ENCODE data around the gene SPON2. TPM values are rescaled to one million over a fixed set of nuclear protein-coding genes. Genes with fewer than 3 reads are reported as not detected.

SPON2 gene
- total and polyA plus RNA-seq, 8 donors = 7.7 to 94.2 (median 21.7) TPM

DNA sequence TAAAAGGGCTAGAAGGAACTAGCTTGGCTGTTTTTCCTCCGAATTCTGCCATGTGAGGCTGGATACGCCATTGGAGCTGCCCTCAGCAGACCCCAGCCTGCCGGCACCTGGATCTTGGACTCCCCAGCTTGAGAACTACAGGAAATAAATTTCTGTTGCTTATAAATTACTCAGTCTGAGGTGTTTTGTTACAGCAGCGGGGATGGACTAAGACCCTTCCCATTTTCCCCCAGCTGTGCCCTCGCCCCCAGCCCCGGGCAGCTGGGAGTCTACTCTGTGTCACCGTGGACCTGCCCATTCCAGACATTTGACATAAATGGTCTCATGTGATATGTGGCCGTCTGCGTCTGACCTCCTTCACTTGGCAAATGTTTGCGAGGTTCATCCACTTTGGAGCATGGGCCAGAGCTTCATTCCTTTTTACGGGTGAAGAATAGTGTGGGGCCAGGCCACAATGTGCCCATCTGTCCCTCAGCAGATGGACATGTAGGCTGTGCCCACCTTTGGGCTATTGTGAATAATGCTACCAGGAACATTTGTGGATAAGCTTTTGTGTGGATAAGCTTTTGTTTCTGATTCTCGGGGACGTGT, 30.7 kb upstream of the SPON2 start:
- no peak for TF ChIP-seq CTCF (IDR thresholded peaks at IDR 0.05)
- H3K36me3 ChIP-seq = no peaks in the 10 kb centered on the region
- peak overlapping the region; percentile 78 to 84 for H3K27ac ChIP-seq
- intact Hi-C loops (cut with DNase I) = no loop called here
- H3K9me3 ChIP-seq = no peaks in the 10 kb centered on the region
- H3K27me3 ChIP-seq = peaks cover 0 to 10% of the 10 kb centered on the region in 2 donors
- ATAC-seq (no peak), DNase-seq (no peak)
- peaks cover 28 to 70% of the 10 kb centered on the region in 2 donors for H3K4me1 ChIP-seq
- no peak overlapping the region for H3K4me3 ChIP-seq

DNA sequence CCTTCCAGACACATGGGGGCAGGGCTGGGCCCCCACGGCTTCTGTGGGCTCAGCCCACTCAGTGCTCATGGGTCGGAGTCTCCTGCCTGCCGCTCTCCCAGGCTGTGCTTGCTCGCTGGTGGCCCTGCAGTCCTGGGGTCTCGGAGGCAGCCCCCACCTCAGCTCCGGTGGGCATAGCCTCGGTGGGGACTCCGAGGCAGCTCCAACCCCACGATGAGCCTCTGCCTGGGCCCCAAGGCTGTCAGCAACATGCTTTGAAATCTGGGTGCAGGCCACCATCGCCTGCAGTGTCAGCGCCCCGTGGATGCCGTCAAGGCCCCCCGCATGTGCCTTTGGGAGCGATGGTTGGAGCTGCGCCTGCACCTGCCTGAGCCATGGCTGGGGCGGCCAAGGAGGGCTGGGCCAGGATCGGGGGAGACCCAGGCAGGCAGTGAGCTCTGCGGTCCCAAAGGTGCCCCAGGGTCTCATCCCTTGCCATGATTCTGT, 30.2 kb upstream of the SPON2 start:
- intact Hi-C loops (cut with DNase I) = no loop called here
- DNase-seq = peak in 2 of 4 donors; percentile 32 to 65
- peaks cover 0 to 10% of the 10 kb centered on the region in 2 donors for H3K27me3 ChIP-seq
- peaks cover 26 to 65% of the 10 kb centered on the region in 2 donors for H3K4me1 ChIP-seq
- ATAC-seq = no peak
- no peak overlapping the region for H3K4me3 ChIP-seq
- H3K9me3 ChIP-seq = no peaks in the 10 kb centered on the region
- H3K36me3 ChIP-seq = no peaks in the 10 kb centered on the region
- H3K27ac ChIP-seq = peak overlapping the region; percentile 78 to 84
- no peak for TF ChIP-seq CTCF (IDR thresholded peaks at IDR 0.05)

- peaks cover 0 to 10% of the 10 kb centered on the region in 2 donors for H3K27me3 ChIP-seq
- peaks cover 26 to 64% of the 10 kb centered on the region in 2 donors for H3K4me1 ChIP-seq
- no peaks in the 10 kb centered on the region for H3K9me3 ChIP-seq
- H3K27ac ChIP-seq = peak overlapping the region; percentile 78 to 84
- ATAC-seq (peak; percentile 62), DNase-seq (peak in 3 of 4 donors; percentile 60 to 78 (median 76))
- intact Hi-C loops (cut with DNase I) = no loop called here
- TF ChIP-seq CTCF (IDR thresholded peaks at IDR 0.05) = no peak
- H3K36me3 ChIP-seq = no peaks in the 10 kb centered on the region
- peak overlapping the region in 1 of 2 donors; percentile 21 for H3K4me3 ChIP-seq
Observed at GRCh38 chr4:1201851-1202525, 29.6 kb upstream of the SPON2 start.

DNA sequence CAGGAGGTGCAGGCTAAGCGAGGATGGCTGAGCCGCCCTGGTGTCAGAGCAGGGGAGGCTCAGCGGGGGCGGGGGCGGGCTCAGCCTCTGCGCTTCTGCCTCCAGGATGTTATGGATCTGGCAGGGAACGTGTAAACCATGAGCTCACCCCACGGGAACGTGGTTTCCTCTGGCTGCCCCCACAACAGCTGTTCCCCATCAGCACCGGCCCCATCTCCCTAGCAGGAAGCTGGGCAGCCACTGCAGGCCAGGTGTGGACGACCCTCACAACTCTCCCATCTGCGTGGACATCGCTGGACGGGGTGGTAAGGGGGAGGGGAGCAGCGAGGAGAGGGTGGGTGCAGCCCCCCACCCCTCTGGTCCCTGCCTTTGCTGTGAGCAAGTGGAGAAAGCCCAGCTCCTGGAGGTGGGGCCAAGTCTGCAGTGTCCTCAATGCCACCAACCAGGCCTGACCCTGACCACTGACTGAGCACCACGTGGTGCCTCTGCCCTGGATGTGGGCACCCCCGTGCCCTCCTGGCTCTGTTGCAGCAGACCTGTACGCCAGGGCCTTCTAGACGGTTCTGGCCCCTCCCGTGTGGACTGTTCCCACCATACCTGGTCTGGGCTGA, 28.1 kb upstream of the SPON2 start:
- peaks cover 26 to 60% of the 10 kb centered on the region in 2 donors for H3K4me1 ChIP-seq
- H3K27me3 ChIP-seq = peaks cover 0 to 10% of the 10 kb centered on the region in 2 donors
- H3K9me3 ChIP-seq = no peaks in the 10 kb centered on the region
- peak; percentile 58 for ATAC-seq
- H3K36me3 ChIP-seq = no peaks in the 10 kb centered on the region
- peak overlapping the region; percentile 78 to 84 for H3K27ac ChIP-seq
- DNase-seq = peak; percentile 59 to 92 (median 81)
- intact Hi-C loops (cut with DNase I) = no loop called here
- no peak for TF ChIP-seq CTCF (IDR thresholded peaks at IDR 0.05)
- H3K4me3 ChIP-seq = peak overlapping the region in 1 of 2 donors; percentile 21

All from left lung (tissue), 10 donors.